ENCODE measurements around the gene DPP6. TPM values are rescaled to one million over a fixed set of nuclear protein-coding genes. Genes with fewer than 3 reads are reported as not detected.

Gene DPP6
- total RNA-seq, 1 experiment from 2014 or later, result not detected

- no TSS peak for BruUV-seq (replicated peaks)
- CTCF ChIA-PET, result no interaction called here
- H3K27me3 ChIP-seq (ENCODE audit: insufficient read depth, low read depth), result peaks cover under 1% of the 10 kb centered on the region; the same call in 1 of the 2 replicates
Observed at GRCh38 chr7:154726368-154726767, 674.2 kb downstream of the DPP6 start.

DNA sequence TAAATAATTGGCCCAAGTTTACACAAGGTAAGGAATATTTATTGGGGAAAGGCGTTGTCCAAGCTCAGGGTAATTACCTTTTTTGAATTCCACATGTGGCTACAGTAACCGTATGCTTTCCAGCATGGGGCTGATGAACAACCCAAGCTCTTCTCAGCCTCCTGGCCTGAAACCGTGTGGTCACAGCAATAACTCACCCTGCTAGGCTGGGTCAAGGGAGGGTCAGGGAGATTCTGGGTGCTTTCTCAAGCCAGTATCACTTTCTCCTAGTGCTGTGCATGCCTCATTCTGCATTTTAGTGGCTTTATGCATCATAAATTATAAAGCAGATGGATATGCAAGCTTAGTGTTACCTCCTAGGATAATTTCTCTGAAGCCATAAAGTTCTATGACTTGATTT is 676.9 kb downstream of the DPP6 start:
- Histone ChIP-seq H3F3A (ENCODE audit: insufficient read depth, low read depth) (no peaks in the 10 kb centered on the region), H3K4me2 (no peak overlapping the region), H4K20me1 (ENCODE audit: insufficient read depth) (no peaks in the 10 kb centered on the region), H3K36me3 (ENCODE audit: low read depth) (no peaks in the 10 kb centered on the region), H2AFZ (no peak overlapping the region), H3K4me1 (replicated peaks; ENCODE audit: insufficient read depth) (no peaks in the 10 kb centered on the region), H3K9me2 (ENCODE audit: insufficient read depth) (no peaks in the 10 kb centered on the region), H3K9me3 (ENCODE audit: insufficient read depth, low read depth) (no peaks in the 10 kb centered on the region; the same call in 1 of the 2 replicates), H3K4me3 (no peak overlapping the region), H3K27me3 (ENCODE audit: insufficient read depth, low read depth) (peaks cover 5% of the 10 kb centered on the region; the same call in 1 of the 2 replicates), H3K27ac (no peak overlapping the region), H3K79me2 (ENCODE audit: low read depth) (no peaks in the 10 kb centered on the region)
- CTCF ChIA-PET, result no interaction called here
- no TSS peak for BruUV-seq (replicated peaks)
- DNase-seq, result no peak
- TF ChIP-seq, protein P1, sequence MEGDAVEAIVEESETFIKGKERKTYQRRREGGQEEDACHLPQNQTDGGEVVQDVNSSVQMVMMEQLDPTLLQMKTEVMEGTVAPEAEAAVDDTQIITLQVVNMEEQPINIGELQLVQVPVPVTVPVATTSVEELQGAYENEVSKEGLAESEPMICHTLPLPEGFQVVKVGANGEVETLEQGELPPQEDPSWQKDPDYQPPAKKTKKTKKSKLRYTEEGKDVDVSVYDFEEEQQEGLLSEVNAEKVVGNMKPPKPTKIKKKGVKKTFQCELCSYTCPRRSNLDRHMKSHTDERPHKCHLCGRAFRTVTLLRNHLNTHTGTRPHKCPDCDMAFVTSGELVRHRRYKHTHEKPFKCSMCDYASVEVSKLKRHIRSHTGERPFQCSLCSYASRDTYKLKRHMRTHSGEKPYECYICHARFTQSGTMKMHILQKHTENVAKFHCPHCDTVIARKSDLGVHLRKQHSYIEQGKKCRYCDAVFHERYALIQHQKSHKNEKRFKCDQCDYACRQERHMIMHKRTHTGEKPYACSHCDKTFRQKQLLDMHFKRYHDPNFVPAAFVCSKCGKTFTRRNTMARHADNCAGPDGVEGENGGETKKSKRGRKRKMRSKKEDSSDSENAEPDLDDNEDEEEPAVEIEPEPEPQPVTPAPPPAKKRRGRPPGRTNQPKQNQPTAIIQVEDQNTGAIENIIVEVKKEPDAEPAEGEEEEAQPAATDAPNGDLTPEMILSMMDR (conservative IDR thresholded peaks at IDR 0.05), result no peak
- TF ChIP-seq EZH2 (IDR thresholded peaks at IDR 0.05; ENCODE audit: low read depth), result no peak
- POLR2A ChIA-PET (ENCODE audit: unreplicated experiment), result no interaction called here
- intact Hi-C loops (cut with micrococcal nuclease; ENCODE audit: unreplicated experiment), result no loop called here

More at GRCh38 chr7:154726368-154726767, 674.2 kb downstream of the DPP6 start:
- Histone ChIP-seq H3K9me2 (ENCODE audit: insufficient read depth) (no peaks in the 10 kb centered on the region), H3K27ac (no peak overlapping the region), H3K79me2 (ENCODE audit: low read depth) (no peaks in the 10 kb centered on the region), H3F3A (ENCODE audit: insufficient read depth, low read depth) (no peaks in the 10 kb centered on the region), H3K4me3 (no peak overlapping the region), H3K4me1 (replicated peaks; ENCODE audit: insufficient read depth) (no peaks in the 10 kb centered on the region), H2AFZ (no peak overlapping the region), H4K20me1 (ENCODE audit: insufficient read depth) (no peaks in the 10 kb centered on the region), H3K36me3 (ENCODE audit: low read depth) (no peaks in the 10 kb centered on the region), H3K9me3 (ENCODE audit: insufficient read depth, low read depth) (no peaks in the 10 kb centered on the region; the same call in 1 of the 2 replicates), H3K4me2 (no peak overlapping the region)
- no peak for DNase-seq
- intact Hi-C loops (cut with micrococcal nuclease; ENCODE audit: unreplicated experiment), result no loop called here
- POLR2A ChIA-PET (ENCODE audit: unreplicated experiment), result interaction anchor here (0.5 kb wide), 1 partner anchor 210 kb away, joined by 4 read pairs; no protein-coding TSS in a partner anchor
- TF ChIP-seq, protein P1 (conservative IDR thresholded peaks at IDR 0.05), result no peak
- TF ChIP-seq EZH2 (IDR thresholded peaks at IDR 0.05; ENCODE audit: low read depth), result no peak

DNA sequence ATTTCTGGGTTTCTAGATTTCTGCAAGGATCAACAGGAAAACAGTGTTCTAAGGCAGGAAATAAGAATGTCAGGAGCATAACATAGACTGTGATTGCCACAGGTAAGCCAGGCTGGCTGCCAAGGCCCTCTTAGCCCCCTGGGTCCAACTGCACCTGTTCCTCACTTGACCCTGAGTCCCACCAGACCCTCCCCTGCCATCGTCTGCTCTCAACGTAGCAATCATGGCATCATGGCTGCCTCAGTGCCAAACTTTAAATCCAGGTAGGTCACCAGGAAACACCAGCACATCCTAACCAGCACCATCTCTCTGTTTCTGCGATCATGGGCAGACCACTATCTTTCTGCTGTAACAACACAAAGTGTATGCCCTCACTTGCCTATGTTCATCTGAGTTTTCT is 683.6 kb downstream of the DPP6 start:
- POLR2A ChIA-PET (ENCODE audit: unreplicated experiment), result no interaction called here
- Histone ChIP-seq H3K4me3 (no peak overlapping the region), H3K9me2 (ENCODE audit: insufficient read depth) (no peaks in the 10 kb centered on the region), H3K36me3 (ENCODE audit: low read depth) (no peaks in the 10 kb centered on the region), H3K27ac (no peak overlapping the region), H3K4me2 (no peak overlapping the region), H3K27me3 (ENCODE audit: insufficient read depth, low read depth) (peaks cover 37% of the 10 kb centered on the region), H4K20me1 (ENCODE audit: insufficient read depth) (no peaks in the 10 kb centered on the region), H3K79me2 (ENCODE audit: low read depth) (no peaks in the 10 kb centered on the region), H3K9me3 (ENCODE audit: insufficient read depth, low read depth) (no peaks in the 10 kb centered on the region), H3K4me1 (replicated peaks; ENCODE audit: insufficient read depth) (no peaks in the 10 kb centered on the region), H2AFZ (no peak overlapping the region), H3F3A (ENCODE audit: insufficient read depth, low read depth) (no peaks in the 10 kb centered on the region)
- BruUV-seq (replicated peaks), result no TSS peak
- intact Hi-C loops (cut with micrococcal nuclease; ENCODE audit: unreplicated experiment), result no loop called here
- CTCF ChIA-PET, result no interaction called here
- TF ChIP-seq, protein P1 (conservative IDR thresholded peaks at IDR 0.05), result no peak
- TF ChIP-seq EZH2 (IDR thresholded peaks at IDR 0.05; ENCODE audit: low read depth), result no peak
- no peak for DNase-seq
